Choroid plexus epithelial cell (primary cell): Measurements from ENCODE around the gene LCLAT1.
A peak's percentile ranks its signal among the peaks of the same experiment; 100 is the strongest.

ENCODE experiments used
- DNase-seq: peaks from one replicate; pipeline ENCODE4 v3.0.0-alpha.2; 2010; ENCODE audit warnings: low read depth
- H3K4me3 ChIP-seq: 2 replicates; pipeline ENCODE4 v1.5.1; 2011; ENCODE audit warnings: low read depth, mild to moderate bottlenecking, control low read depth, low read length, moderate library complexity
- TF ChIP-seq, protein P1 (sequence below): conservative IDR thresholded peaks from 2 replicates; pipeline ENCODE4 v1.5.1; 2011; ENCODE audit warnings: low read depth, mild to moderate bottlenecking, control low read depth, inconsistent platforms, low read length, moderate library complexity

LCLAT1 gene

DNA sequence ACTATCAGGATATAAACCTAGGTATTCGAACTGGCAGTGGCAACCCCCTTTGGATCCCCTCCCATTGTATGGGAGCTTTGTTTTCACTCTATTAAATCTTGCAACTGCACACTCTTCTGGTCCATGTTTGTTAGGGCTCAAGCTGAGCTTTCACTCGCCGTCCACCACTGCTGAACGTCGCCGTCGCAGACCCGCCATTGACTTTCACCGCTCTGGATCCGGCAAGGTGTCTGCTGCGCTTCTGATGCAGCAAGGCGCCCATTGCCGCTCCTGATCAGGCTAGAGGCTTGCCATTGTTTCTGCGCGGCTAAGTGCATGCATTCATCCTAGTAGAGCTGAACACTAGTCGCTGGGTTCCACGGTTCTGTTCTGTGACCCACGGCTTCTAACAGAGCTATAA lies 69.1 kb downstream of the LCLAT1 start:
- TF ChIP-seq, protein P1, sequence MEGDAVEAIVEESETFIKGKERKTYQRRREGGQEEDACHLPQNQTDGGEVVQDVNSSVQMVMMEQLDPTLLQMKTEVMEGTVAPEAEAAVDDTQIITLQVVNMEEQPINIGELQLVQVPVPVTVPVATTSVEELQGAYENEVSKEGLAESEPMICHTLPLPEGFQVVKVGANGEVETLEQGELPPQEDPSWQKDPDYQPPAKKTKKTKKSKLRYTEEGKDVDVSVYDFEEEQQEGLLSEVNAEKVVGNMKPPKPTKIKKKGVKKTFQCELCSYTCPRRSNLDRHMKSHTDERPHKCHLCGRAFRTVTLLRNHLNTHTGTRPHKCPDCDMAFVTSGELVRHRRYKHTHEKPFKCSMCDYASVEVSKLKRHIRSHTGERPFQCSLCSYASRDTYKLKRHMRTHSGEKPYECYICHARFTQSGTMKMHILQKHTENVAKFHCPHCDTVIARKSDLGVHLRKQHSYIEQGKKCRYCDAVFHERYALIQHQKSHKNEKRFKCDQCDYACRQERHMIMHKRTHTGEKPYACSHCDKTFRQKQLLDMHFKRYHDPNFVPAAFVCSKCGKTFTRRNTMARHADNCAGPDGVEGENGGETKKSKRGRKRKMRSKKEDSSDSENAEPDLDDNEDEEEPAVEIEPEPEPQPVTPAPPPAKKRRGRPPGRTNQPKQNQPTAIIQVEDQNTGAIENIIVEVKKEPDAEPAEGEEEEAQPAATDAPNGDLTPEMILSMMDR: no peak
- no peak for DNase-seq
- H3K4me3 ChIP-seq: no peak overlapping the region

DNA sequence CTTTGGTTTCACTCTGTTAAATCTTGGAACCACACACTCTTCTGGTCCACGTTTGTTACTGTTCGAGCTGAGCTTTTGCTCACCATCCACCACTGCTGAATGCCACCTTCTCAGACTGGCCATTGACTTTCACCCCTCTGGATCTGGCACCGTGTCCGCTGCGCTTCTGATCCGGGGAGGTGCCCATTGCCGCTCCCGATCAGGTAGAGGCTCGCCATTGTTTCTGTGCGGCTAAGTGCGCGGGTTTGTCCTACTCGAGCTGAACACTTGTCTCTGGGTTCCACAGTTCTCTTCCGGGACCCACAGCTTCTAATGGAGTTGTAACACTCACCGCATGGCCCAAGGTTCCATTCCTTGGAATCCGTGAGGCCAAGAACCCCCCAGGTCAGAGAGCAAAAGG lies 72.8 kb downstream of the LCLAT1 start:
- no peak for DNase-seq
- H3K4me3 ChIP-seq: no peak overlapping the region
- TF ChIP-seq, protein P1: no peak

DNA sequence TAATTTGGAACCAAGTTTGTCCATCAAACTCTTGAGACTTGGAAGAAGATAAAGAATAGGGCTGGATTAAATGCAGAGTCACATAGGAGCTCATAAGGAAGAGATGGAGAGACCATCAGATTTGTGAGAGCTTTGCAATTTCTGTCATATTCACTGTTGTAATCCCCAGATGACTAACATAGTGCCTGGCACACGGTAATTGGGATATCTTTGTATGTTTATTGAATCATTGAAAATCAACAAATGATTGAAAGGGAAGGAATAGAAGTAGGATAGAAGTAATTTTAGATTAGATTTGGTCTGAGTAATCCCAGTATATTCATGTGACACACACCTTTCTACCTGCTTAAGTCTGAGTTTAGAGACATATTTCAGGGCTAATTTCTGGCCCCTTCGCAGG lies 75.4 kb downstream of the LCLAT1 start:
- DNase-seq: no peak

DNA sequence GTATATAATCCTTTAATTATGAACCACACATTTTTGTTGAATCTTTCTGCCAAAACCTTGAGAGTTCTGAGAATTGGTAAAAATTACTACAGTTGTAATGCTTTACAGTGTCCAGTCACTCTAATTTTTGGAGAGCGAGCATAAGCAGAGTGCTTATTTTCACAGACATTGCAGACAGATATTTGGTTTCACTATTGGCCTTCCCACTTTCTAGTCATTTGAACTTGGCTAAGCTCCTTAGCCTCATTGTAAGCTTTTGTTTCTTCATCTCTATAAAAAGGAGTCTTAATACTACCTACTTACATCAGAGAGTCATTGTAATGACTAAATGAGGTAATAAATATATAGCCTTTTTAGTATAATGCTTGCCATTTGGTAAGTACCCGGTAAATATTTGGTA lies 80.4 kb downstream of the LCLAT1 start:
- H3K4me3 ChIP-seq: no peak overlapping the region
- TF ChIP-seq, protein P1: no peak
- DNase-seq: peak; percentile 60

More for the DNA sequence above, 75.4 kb downstream of the LCLAT1 start:
- H3K4me3 ChIP-seq: no peak overlapping the region
- TF ChIP-seq, protein P1: no peak

DNA sequence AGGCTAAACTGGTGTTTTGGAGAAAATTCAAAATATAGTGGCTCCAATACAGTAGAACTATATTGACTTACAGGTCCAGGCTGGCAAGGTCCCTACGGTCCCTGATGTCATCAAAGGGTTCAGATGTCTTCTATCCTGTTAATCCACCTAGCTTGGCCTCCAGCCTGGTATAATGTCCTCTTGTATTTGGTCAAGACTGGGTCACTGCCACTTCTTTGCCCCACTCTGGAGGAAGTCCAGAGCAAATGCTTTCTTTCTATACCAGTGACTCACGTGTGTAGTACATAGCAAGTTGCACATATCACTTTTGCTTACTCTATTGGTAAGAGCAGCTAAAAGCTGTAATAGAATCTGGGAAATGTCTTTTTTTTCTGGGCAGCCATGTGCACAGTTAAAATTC lies 80.8 kb downstream of the LCLAT1 start:
- H3K4me3 ChIP-seq: no peak overlapping the region
- no peak for DNase-seq
- TF ChIP-seq, protein P1: no peak

DNA sequence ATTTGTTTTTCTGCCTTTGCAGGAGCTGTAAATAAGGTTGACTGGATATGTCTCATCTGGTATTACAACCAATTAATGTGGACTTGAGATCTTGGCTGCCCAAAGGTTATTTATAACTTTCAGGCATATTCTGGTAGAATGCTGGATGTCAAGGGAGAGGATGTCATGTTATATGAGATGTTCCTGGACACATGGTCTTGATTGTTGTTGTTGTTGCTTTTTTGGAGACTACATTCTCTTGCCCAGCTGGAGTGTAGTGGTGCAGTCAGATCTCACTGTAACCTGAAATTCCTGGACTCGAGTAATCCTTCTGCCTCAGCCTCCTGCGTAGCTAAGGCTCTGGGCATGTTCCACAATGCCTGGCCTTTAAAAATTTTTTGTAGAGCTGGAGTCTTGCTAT lies 83.3 kb downstream of the LCLAT1 start:
- no peak for DNase-seq
- TF ChIP-seq, protein P1: no peak
- H3K4me3 ChIP-seq: no peak overlapping the region

DNA sequence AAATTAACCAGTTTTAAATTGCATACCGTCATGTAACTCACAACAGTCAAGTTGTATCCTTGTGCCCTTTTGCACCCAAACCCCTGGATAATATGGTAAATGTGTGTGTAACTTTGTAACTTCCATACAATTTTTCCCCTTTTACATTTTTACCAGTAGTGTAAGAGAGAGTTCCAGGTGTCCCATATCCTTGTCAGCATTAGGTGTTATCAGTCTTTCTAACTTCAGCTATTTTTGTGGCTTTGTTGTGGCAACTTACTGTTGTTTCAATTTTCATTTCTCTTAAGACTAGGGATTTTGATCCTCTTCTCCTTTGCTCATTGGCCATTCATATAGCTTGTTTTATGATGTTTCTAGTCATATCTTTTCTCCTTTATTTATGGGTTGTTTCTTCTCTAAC lies 94.6 kb downstream of the LCLAT1 start:
- DNase-seq: peak; percentile 11
- TF ChIP-seq, protein P1: no peak
- no peak overlapping the region for H3K4me3 ChIP-seq
